ENCODE data around the gene CCDC86.
A peak's percentile ranks its signal among the peaks of the same experiment; 100 is the strongest.
"Not testable (repeated sequence)": the region's sequence is repeated elsewhere in the genome, so short reads cannot be mapped to it uniquely, and the experiment has no call there.

Gene CCDC86

GRCh38 chr11:60841797-60842667 lies at the start of gene CCDC86:
Gene CCDC86, plus strand, starts transcription at chr11:60842113. Its CDS starts 12 bp downstream, at chr11:60842125.
- peak; percentile 97 for DNase-seq

DNA sequence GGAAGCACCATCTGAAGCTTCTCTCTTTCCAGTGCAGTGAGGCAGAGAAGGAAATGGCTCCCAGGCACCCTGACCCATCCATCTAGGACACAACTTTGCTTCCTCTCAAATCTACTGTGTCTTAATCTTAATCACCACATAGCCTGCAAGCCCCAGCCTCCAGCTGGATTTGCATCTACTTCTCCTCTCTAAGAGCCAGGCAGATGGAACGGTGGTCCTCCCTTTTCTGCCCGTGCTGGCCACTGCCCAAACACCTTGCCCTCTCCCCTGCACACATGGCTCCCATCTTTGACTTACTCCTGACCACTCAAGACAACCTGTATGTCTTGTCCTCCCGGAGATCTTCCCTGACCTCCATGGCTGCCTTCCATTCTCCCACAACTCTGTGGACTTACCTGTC lies 49.4 kb upstream of the CCDC86 start:
- DNase-seq = no peak

GRCh38 chr11:60795291-60795690 lies 46.6 kb upstream of the CCDC86 start:
- DNase-seq = no peak

- no peak for DNase-seq
Measured at GRCh38 chr11:60797846-60798630, 43.9 kb upstream of the CCDC86 start.

DNA sequence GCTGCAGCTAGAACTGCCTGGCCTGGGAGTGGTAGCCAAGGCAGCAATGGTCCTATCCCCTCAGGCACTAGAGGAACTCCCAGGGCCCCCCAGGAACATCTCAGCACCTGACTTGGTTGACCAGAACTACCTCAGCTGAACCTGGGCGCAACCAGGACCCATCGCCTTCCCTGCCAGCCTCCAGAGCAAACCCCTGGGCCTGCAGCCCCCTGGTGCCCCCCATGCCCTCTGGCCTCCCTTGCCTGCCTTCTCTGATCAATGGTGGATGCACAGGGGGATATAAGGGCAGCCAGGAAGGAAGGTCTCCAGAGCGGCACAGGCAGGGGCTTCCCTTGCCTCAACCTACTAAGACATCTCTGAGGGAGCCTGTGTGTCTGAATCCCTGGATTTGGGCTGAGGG lies 43.3 kb upstream of the CCDC86 start:
- no peak for DNase-seq

DNA sequence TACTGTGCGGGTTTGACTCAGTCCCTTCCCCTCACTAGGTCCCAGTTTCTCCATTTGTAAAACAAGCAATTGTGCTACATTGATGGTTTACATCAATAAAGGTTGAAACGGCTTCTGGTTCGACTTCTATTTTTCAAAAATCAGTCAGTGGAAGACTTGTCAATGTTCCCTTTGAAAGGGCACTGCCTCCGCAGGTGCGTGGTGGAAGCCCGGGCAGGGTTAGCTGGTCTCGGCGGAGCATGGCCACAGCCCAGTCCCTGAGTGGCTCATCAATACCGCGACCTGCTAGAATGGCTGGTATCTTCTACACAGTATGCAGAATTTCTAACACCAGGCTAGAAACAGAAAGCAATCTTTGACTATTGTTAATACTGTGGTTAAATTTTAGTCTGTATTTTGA lies 40.7 kb upstream of the CCDC86 start:
- no peak for DNase-seq

GRCh38 chr11:60803273-60803936 lies 38.5 kb upstream of the CCDC86 start:
- no peak for DNase-seq

DNA sequence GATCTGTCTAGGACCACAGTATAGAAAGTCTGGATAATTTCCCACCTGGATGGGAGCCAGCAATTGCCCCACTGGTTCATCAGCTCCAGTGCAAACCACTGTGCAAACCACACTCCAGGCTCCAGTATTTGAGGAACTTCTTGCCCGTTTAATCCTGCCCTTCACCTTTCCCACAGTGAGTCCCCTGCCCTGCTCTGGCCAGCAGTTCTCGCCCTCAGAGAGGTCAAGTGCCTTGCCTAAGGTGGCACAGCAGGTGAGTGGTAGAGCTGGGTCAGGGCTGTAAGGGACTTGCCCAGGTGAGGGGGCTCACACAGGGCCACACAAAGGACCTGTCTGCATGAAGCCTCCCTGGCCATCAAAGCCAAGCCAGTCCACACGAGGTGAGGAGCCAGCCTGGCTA lies 32.7 kb upstream of the CCDC86 start:
- DNase-seq = no peak

GRCh38 chr11:60809691-60810090 lies 32.2 kb upstream of the CCDC86 start:
- no peak for DNase-seq

DNA sequence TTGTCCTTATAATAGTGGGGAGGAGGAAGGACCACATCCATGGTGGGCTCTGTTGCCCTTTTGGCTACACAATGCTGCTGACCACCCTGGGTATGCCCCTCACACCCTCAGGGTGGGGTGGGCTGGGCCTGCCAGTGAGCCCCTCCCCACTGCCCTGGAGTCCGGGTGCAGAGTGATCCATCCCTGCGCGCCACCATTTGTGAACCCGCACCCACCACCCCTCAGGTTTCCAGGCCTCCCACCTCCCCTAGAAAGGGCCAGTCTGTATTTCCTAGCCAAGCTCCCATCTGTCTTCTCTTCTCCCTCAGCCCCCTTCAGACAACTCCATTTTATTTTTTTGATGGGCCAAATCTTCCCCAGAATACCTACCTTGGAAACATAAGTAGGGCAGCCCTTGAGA lies 31.8 kb upstream of the CCDC86 start:
- no peak for DNase-seq

GRCh38 chr11:60810569-60810968 lies 31.3 kb upstream of the CCDC86 start:
- DNase-seq = peak; percentile 32

DNA sequence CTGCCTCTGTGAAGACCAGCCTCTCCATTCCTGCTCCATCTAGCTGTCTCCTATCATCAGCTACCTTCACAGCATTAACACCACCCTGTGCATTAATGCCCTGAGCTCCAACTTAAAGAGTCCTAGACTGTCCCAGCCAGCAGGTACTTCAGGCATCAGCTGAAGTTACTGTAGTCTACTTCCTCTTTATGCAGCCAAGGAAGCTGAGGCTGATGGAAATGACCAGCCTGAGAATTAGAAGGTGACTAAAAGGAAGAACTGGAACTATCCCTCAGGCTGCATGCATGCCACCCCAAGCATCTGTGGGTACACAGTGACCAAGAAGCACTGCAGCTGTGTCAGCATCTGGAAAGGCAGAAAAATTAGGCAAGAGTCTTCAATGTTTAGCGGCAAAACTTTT lies 28.6 kb upstream of the CCDC86 start:
- DNase-seq = no peak

- DNase-seq = no peak
Measured at GRCh38 chr11:60814112-60814511, 27.8 kb upstream of the CCDC86 start.

- no peak for DNase-seq
Measured at GRCh38 chr11:60816590-60817157, 25.2 kb upstream of the CCDC86 start.

GRCh38 chr11:60818057-60818456 lies 23.9 kb upstream of the CCDC86 start:
- DNase-seq = no peak

GRCh38 chr11:60821827-60822599 lies 19.9 kb upstream of the CCDC86 start:
- DNase-seq = no peak

GRCh38 chr11:60823745-60824306 lies 18.1 kb upstream of the CCDC86 start:
- DNase-seq = not testable (repeated sequence)

DNA sequence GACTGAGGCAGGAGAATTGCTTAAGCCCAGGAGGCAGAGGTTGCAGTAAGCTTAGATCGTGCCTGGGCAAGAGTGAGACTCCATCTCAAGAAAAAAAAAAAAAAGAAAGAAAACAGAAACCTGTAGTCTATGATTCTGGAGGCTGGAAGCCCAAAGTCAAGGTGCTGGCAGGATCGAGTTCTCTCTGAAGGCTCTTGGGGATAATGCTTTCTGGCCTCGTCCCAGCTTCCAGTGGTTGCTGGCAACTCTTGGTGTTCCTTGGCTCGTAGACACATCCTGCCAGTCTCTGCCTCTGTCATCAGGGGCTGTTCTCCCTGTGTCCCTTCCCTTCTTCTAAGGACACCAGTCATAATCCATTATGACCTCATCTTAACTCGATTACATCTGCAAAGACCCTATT lies 16.8 kb upstream of the CCDC86 start:
- DNase-seq = no peak

- no peak for DNase-seq
Measured at GRCh38 chr11:60825790-60826189, 16.1 kb upstream of the CCDC86 start.

DNA sequence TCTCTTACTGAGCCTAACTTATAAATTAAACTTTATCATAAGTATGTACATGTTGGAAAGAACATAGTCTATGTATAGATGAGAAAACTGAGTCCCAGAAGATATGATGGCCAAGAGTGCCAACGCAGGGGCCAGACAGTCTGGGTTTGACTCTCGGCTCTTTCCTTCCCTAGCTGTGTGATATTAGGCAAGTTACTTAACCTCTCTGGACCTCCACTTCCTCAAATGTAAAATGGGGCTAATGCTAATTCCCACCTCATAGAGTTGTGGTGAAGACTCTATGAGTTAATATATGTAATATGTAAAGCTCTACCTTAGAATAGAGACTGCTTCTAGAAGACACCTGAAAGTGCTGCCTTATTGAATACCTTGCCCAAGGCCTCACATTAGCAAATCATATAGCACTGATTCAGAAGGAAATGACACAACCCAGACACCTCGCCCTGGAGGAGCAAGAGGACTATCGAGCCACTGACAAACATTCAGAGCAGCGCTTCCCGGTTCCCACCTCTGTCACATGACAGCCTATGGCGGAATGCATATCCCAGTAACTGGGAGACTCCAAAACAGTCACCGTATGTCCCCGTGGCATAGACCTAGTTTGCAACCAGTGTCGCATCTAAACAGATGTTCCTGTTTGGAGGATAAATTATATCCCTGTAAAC lies 11.3 kb upstream of the CCDC86 start:
- no peak for DNase-seq

DNA sequence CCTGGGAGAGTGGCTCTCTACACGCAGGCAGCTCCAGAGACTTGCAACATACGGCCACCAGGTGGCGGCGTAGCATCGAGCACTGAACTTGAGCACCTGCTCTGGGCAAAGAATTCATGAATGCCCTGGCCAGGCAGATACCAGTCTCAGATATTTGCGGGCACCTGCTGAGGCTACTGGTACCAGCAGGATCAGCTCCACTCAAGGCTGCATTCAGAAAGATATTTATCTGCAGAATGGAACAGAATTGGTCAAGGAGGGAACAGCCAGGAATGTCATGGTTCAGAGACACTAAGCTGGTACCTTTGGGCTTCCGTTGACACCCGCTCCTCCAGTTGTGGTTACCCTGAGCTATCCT lies 10.8 kb upstream of the CCDC86 start:
- peak; percentile 90 for DNase-seq

Data from NCI-H69 (cell line).